ENCODE measurements around the gene COL27A1. TPM values are rescaled to one million over a fixed set of nuclear protein-coding genes. Genes with fewer than 3 reads are reported as not detected.

COL27A1 gene
- total RNA-seq, 1 experiment from 2014 or later, result 20.1 TPM

DNA sequence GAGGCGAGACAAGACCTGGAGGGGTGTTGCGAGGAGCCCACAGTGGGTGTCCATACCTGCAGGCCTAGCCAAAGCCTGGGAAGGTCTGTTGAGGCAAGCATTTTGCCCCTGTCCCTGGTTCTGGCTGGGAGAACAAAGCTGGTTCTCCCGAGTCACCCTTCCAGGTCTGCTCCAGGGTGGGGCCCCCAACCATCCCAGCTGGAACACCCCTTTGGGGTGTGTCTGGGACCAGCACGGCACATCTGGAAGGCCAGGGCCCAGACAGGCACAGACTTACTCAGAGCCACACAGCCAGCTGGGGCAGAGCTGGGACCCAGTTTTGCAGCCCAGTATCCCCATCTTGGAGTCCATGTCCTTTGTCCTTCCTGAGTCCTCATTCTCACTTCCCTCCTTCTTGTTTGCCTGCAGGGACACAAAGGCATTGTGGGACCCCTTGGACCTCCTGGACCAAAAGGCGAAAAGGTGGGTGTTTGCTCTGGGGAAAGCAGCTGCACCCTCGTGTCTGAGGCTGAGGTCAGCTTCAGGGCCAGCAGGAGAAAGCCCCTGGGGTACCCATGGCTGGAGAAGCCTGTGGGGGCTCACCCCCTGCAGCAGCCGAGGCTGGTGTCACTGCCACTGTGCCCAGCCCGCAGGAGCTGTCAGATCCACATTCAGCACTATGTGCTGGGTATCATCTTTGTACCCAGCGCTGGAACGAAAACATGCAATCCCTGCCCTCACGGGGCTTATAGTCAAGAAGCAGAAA, 129.2 kb downstream of the COL27A1 start:
- intact Hi-C loops (cut with micrococcal nuclease; ENCODE audit: unreplicated experiment), result no loop called here
- no peak for TF ChIP-seq CTCF (IDR thresholded peaks at IDR 0.05; ENCODE audit: unreplicated experiment)
- CTCF ChIA-PET, result no interaction called here
- Mint-ChIP-seq H3K4me3 (ENCODE audit: low read depth, unreplicated experiment) (no peak overlapping the region), H3K27me3 (ENCODE audit: unreplicated experiment) (no peaks in the 10 kb centered on the region), H3K9me3 (ENCODE audit: low read depth, unreplicated experiment) (no peaks in the 10 kb centered on the region), H3K4me1 (ENCODE audit: low read depth, unreplicated experiment) (peaks cover 8% of the 10 kb centered on the region), H3K36me3 (ENCODE audit: insufficient read depth, unreplicated experiment) (peaks cover 7% of the 10 kb centered on the region), H3K27ac (ENCODE audit: unreplicated experiment) (no peak overlapping the region)
- BruUV-seq (replicated peaks), result no TSS peak
- no peak for DNase-seq

DNA sequence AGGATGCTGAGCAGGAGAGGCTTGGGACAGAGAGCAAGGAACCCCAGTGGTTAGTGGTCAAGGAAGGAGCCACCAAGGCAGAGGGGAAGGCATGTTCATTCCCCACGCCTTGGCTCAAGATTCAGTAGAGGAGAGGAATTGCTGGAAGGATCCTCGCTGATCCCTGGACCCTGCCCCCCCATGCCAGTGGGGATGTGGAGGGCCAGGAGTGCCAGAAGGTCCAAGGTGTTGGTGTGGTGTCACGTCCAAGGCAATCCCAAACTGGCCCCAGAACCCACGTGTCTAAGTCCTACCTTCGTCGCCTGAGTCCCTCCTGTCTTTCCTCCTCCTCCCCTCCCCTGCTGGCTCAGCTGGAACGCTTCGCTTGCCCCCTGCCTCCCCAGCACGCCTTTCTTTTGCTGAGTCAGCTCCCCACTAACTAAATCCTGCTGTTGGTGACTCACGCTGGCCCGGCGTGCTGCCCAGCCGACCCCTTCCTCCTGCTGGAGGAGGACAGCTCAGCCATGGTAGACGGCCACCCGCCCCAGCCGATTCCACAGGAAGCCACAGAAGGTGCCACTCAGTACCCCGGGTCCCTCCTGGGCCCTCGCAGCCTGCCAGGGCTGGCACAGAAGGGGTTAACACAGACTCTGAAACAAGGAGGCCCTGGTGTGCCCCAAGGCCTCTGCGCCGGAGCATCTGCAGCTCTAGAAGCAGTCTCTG, 130.0 kb downstream of the COL27A1 start:
- no TSS peak for BruUV-seq (replicated peaks)
- Mint-ChIP-seq H3K27ac (ENCODE audit: unreplicated experiment) (no peak overlapping the region), H3K36me3 (ENCODE audit: insufficient read depth, unreplicated experiment) (peaks cover 7% of the 10 kb centered on the region), H3K4me1 (ENCODE audit: low read depth, unreplicated experiment) (peaks cover 8% of the 10 kb centered on the region), H3K4me3 (ENCODE audit: low read depth, unreplicated experiment) (no peak overlapping the region), H3K9me3 (ENCODE audit: low read depth, unreplicated experiment) (no peaks in the 10 kb centered on the region), H3K27me3 (ENCODE audit: unreplicated experiment) (no peaks in the 10 kb centered on the region)
- CTCF ChIA-PET, result no interaction called here
- intact Hi-C loops (cut with micrococcal nuclease; ENCODE audit: unreplicated experiment), result no loop called here
- DNase-seq, result no peak
- no peak for TF ChIP-seq CTCF (IDR thresholded peaks at IDR 0.05; ENCODE audit: unreplicated experiment)

GRCh38 chr9:114286146-114286679, 130.9 kb downstream of the COL27A1 start:
- Mint-ChIP-seq H3K4me3 (ENCODE audit: low read depth, unreplicated experiment) (no peak overlapping the region), H3K4me1 (ENCODE audit: low read depth, unreplicated experiment) (peaks cover 8% of the 10 kb centered on the region), H3K36me3 (ENCODE audit: insufficient read depth, unreplicated experiment) (peaks cover 7% of the 10 kb centered on the region), H3K9me3 (ENCODE audit: low read depth, unreplicated experiment) (no peaks in the 10 kb centered on the region), H3K27ac (ENCODE audit: unreplicated experiment) (no peak overlapping the region), H3K27me3 (ENCODE audit: unreplicated experiment) (no peaks in the 10 kb centered on the region)
- TF ChIP-seq CTCF (IDR thresholded peaks at IDR 0.05; ENCODE audit: unreplicated experiment), result no peak
- CTCF ChIA-PET, result no interaction called here
- intact Hi-C loops (cut with micrococcal nuclease; ENCODE audit: unreplicated experiment), result no loop called here
- no peak for DNase-seq
- BruUV-seq (replicated peaks), result no TSS peak

GRCh38 chr9:114287001-114287762, 131.8 kb downstream of the COL27A1 start:
- H3K4me3 Mint-ChIP-seq (ENCODE audit: low read depth, unreplicated experiment), result no peak overlapping the region
- no peaks in the 10 kb centered on the region for H3K27me3 Mint-ChIP-seq (ENCODE audit: unreplicated experiment)
- CTCF ChIA-PET, result interaction anchor here (1.2 kb wide), 1 partner anchor 179 kb away, joined by 11 read pairs; no protein-coding TSS in a partner anchor
- H3K36me3 Mint-ChIP-seq (ENCODE audit: insufficient read depth, unreplicated experiment), result peaks cover 2% of the 10 kb centered on the region
- DNase-seq, result no peak
- H3K27ac Mint-ChIP-seq (ENCODE audit: unreplicated experiment), result no peak overlapping the region
- intact Hi-C loops (cut with micrococcal nuclease; ENCODE audit: unreplicated experiment), result no loop called here
- TF ChIP-seq CTCF (IDR thresholded peaks at IDR 0.05; ENCODE audit: unreplicated experiment), result no peak
- H3K9me3 Mint-ChIP-seq (ENCODE audit: low read depth, unreplicated experiment), result no peaks in the 10 kb centered on the region
- no TSS peak for BruUV-seq (replicated peaks)
- peaks cover 8% of the 10 kb centered on the region for H3K4me1 Mint-ChIP-seq (ENCODE audit: low read depth, unreplicated experiment)
